ELR (cell line): ENCODE measurements around the gene PTX4.
A peak's percentile ranks its signal among the peaks of the same experiment; 100 is the strongest.
"Not testable (repeated sequence)": the region's sequence is repeated elsewhere in the genome, so short reads cannot be mapped to it uniquely, and the experiment has no call there.

Experiments
- DNase-seq: peaks from one replicate; pipeline ENCODE4 v3.0.0-alpha.2; 2015; ENCODE audit warnings: low read depth

The PTX4 gene

DNA sequence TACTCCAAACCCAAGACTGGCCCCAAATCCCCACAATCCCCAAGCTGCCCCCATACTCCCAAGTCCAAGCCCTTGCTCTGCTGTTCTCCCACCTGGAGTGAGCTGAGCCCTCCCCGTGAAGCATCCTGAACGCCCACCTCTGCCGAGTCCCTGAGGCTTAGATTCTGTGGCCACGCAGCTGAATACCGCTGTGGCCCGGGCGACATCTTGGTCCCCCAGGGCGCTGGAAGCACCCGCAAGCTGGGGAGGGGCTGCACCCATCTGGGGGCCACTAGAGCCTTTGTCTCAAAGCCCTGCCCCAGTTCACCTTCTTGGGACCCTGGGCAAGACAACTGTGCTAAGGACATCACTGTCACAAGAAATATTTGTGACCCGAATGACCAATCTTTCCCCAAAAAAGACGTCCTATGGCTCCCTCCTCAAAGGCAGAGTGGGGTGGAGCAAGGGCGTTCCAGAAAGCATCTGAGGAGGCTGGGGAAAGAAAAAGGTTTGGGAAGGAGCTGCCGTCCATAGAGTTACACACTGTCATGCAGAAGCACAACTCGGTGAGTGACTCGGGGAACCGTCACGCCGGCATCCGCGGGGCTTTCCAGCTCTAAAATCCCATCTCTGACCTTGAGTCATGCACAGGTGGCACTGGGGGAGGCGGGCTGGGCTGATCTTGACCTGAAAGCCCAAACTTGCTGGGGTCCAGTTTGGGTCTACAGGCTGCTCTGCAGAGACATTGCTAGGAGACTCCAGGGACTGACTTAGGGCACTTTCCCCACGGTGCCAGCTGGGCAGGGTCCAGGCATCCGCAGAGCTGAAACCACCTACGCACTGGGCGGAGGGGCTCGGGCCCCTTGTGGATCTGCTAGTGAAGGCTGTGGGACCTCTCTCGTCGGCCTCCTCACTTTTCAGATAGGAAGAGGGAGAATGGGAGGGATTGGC, 6.6 kb downstream of the PTX4 start:
- peak; percentile 76 for DNase-seq

DNA sequence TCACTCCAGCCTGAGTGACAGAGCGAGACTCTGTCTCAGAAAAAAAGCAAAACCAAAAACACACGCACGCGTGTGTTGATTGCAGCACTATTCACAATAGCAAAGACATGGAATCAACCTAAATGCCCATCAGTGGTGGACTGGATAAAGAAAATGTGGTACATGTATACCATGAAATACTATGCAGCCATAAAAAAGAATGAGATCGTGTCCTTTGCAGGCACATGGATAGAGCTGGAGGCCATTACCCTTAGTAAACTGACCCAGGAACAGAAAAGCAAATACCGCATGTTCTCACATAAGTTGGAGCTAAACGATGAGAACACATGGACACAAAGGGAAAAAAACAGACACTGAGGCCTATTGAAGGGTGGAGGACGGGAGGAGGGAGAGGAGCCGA, 9.8 kb downstream of the PTX4 start:
- not testable (repeated sequence) for DNase-seq

DNA sequence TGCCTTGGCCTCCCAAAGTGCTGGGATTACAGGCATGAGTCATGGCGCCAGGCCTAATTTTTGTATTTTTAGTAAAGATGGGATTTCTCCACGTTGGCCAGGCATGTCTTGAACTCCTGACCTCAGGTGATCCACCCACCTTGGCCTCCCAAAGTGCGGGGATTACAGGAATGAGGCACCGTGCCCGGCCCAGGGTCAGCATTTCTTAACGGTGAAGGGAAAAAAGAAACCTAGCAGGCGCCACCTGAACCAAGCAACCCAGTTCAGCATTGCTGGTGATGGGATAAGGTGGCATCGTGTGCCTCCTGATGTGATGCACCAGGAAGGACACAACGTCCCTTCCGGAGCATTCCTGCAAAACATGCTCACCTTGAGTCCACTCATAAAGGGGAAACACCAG, 11.7 kb downstream of the PTX4 start:
- no peak for DNase-seq

DNA sequence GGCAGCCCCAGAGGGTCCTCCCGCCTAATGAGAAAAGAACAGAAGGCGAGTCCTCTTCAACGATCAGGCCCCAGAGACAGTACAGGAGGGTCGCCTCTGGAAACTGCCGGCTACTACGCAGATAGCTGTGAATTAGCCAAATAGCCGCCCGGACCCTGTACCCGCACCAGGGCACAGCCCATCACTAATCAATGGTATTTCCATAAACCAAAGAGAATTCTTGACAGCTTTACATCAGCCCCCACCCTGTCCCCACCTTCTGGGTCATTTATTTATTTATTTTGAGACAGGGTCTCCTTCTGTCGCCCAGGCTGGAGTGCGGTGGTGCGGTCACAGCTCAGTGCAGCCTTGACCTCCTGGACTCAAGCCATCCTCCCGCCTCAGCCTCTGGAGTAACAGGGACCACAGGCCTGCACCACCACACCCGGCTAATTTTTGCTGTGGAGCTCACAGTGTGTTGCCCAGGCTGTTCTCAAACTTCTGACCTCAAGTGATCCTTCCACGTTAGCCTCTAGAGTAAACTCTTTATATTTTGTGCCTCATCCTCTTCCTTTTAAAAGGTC, 13.1 kb downstream of the PTX4 start:
- no peak for DNase-seq

DNA sequence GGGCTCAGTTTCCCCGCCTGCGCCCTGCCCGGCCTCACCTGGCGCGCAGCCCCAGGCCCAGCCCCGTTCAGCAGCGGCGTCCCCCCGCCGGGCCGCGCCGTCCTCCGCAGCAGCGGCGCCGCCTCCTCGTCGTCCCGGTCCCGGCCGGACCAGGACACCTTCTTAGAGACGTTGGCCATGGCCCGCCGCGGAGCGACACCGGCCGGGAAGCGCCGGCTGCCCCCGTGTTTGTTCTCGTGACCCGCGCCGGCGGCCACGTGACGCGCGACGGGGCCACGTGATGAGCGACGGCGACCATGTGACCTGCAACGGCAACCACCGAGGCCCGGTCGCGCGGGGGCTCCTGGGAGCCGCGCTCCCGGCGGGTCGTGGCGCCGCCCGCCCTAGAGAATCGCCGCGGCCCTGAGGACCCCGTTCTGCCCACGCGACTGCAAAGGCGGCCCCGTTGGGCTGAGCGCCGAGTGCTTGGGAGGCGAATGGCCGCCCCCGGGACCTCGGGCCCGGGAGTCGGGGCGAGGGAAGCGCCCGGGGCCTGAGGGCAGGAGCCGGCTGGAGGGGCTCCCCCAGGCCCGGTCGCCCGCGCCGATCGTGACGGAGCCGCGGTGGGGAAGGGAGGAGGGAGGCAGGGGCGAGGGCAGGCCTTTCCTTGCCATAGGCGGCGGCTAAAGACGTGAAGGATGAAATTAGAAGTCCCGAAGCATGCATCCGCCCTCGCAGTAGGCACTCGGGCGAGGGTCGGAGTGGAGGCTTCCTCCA, 13.8 kb downstream of the PTX4 start, which contains the start of gene CLCN7:
TSS of gene CLCN7 (minus strand) at position 233 of the 756 bp plus-strand sequence. CDS start at position 179, 54 bp downstream.
- DNase-seq: peak; percentile 83

DNA sequence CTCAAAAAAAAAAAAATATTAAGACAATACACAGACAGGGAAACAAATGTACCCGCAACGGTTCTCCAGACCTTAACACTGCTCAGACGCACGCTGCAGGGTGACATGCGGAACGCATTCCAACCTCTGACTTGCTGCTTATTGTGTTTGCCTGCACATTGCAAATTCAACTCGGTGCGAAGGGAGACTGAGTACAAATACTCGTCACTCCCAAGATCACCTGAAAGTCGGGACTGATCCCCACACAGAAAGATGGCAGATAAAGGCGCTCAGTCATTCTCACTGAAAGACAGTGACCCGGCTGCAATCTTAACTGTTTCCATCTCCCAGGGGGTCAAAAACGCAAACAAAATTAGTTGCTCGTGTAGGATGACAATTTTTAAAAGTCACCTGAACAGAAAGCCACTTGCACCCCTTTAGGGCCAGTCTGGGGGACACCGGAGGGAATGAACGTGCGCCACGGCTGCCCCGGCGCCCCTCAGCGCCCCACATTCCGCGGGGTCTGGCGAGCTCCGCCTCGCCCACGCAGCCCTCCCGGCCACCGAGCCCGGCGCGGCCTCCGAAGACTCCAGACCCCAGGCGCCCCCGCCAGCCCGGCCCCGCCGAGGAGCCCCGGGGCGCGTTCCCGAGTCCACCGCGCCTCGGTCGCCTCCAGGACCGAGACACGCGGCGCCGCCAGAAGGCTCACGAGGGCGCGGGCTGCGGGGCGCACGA, 14.5 kb downstream of the PTX4 start:
- peak; percentile 18 for DNase-seq

DNA sequence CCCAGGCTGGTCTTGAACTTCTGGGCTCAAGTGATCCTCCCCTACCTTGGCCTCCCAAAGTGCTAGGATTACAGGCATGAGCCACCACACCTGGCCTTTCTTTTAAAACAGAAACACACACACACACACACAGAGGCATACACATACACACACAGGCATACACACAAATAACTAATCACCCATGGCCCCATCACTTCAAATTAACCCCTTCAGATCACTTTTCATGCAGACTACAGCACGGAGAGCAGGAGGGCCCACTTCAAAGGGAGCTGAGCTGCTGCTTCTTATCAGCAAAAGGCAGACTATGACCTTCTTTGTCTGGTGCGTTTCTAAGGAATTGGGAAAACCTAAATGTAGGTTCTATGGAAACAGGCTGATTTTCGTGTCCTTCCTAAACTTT, 15.8 kb downstream of the PTX4 start:
- DNase-seq: no peak

DNA sequence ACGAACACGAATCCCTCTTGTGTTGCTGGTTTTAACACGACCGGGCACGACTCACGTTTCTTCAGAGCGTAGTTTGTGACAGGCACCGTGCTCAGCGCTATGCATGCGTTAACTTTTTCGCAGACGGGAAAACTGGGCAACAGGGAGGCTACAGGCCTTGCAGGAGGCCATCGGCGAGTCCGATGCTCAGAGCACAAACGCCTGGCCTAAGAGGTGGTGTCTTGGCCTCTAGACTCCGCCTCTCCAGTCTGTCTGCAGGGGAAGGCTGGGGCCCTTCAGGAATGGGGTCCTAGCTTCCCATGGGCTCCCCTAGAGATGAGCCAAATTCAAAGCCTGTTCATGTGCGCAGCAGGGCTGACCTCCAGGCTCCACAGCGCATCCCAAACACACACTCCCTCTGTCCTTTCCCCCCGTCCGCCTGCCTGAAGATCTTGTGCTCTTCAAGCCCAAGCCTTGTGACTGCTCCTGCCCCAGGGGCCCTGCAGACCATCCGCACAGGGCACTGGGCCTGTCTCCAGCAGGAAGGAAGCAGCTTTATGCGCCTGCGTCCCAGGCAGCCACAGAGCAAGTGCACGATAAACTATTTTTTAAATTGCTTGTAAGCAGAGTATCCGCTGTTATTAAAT, 17.1 kb downstream of the PTX4 start:
- DNase-seq: no peak

DNA sequence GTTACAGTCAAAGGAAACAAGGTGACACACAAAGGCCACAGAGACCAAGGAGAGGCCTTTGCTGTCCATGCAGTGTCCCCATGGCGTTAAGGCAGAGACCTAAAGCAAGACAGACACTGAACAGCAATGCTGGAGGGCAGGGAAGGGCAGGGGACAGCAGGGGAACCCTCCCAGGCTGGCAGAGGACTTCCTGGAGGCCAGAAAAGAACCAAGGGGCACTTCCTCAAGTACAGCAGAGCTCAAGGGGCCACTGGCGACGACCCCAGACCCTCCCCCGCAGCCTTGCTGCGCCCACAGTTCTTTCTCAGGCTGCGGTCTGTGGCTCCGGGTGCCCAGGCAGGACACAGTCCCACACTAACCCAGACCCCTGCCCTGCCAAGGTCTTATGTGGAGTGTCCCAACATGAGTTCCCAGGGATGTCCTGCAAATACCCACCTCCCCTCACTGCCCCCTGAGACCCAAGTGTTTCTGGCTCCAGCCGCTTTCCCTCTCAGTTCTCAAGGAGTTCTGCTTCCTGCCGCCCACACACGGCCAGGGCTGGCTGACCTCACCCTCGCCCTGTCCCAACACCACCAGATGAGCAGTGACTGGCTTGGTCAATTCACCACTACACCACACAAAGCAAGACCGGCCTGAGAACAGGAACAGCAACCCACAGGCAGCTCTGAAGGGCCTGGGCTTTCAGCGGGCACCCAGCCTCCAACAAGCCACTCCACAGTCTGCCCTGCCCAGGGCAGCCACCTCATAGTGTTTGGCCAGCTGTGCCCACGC, 18.1 kb downstream of the PTX4 start:
- peak; percentile 60 for DNase-seq

DNA sequence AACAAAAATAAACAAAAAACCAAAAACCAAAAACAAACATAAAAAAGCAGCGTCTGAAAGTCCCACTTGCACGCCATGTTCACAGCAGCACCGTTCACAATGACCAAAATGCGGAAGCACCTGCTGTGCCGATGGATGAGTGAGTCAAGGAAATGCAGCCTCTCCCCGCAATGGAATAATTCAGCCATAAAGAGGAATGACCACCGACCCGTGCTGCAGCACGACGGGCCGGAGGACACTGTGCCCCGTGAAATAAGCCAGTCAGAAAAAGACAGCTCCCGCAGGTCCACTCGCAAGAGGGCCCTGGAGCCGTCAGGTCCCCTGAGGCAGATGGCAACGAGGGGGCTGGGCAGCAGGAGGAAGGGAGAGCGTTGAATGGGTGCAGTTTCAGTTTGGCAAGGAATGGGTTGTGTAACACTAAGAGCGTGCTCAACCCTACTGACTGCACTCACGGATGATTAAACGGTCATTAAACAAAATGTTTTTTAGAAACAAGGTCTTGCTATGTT, 19.0 kb downstream of the PTX4 start:
- no peak for DNase-seq

DNA sequence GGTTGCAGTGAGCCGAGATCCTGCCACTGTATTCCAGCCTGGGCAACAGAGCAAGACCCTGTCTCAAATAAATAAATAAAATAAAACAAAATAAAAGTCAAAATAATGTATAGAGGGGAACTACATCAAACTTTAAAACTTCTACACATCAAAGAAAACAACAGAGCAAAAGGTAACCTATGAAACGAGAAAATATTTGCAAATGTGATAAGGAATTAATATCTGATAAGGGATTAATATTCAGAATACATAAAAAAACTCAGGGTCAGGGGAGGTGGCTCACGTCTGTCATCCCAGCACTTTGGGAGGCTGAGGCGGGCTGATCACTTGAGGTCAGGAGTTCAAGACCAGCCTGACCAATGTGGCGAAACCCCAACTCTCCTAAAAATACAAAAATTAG, 19.6 kb downstream of the PTX4 start:
- not testable (repeated sequence) for DNase-seq

DNA sequence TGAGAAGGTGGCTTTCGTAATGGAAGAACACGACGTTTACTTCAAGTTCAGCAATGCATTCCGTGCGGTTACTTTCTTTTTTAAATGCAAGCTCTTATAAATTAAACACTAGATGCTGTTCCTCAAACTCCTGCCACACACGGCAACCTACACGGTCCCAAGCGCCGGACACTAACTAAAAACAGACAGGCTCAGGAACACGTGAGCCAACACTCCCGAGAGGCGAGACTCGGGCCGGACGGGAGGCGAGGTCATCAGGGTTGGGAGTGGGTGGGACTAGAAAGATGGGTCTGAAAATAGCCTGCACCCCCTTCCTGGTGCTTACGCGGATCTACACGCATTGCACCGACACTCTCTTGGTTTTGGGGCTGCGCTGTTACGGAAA, 20.3 kb downstream of the PTX4 start:
- no peak for DNase-seq

DNA sequence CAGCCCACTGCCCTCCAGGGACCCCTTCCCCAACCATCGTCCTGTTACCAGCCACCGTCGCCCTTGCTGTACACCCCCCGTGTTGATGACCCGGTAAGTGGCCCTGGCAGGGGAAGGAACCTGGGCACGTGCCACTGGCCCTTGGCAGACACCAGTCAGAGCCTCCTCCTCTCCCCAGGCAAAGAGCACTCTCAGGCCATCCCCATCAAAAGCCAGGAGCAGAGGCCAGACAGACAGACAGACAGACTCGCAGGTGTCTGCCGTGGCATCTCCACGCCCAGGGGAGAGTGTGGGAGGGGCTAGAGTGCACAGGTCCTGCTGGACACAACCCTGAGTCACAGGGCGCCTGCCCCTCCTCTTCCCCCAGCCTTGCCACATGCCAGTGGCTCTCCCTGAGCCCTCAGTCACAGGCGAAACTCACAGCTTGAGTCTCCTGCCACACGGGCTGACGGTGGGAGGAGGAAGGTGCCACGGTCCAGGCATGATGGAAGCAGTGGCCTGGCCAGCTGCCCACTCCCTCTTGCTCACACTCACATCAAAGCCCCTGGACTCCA, 21.7 kb downstream of the PTX4 start:
- peak; percentile 9 for DNase-seq

DNA sequence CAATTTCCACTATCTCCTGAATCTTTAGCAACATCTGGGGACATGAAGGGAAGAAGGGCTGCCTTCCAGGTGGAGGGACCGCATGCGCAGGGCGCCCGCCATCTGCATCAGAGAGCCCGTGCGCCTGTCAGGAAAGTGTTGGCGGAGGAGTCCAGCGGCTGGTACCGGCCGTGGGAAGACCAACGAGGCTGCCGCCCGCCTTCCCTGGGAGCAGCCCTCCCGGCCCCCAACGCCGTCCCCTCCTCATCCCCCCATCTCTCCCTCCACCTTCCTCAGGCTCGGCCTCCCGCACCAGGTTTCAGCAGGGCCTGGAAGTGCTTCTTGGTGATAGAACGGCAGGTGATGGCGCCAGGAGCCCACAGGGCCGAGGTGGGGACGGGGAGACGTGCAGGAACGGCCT, 22.7 kb downstream of the PTX4 start:
- no peak for DNase-seq

DNA sequence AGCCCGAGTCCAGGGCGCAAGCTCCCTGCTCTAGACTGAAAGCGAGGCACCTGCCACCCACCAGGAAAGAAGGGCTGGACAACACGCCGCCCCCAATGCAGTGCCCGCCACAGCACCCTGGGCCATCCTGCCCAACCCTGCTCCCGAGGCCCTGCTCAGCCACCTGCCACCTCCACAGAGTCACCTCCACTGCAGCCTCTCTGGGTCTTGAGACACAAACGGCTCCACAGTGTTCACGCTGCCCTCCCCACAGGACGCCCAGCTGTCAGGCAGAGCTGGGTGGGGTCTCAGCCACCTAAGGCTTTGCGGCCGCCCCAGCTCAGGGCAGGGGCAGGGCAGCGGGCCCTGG, 23.2 kb downstream of the PTX4 start:
- DNase-seq: no peak

DNA sequence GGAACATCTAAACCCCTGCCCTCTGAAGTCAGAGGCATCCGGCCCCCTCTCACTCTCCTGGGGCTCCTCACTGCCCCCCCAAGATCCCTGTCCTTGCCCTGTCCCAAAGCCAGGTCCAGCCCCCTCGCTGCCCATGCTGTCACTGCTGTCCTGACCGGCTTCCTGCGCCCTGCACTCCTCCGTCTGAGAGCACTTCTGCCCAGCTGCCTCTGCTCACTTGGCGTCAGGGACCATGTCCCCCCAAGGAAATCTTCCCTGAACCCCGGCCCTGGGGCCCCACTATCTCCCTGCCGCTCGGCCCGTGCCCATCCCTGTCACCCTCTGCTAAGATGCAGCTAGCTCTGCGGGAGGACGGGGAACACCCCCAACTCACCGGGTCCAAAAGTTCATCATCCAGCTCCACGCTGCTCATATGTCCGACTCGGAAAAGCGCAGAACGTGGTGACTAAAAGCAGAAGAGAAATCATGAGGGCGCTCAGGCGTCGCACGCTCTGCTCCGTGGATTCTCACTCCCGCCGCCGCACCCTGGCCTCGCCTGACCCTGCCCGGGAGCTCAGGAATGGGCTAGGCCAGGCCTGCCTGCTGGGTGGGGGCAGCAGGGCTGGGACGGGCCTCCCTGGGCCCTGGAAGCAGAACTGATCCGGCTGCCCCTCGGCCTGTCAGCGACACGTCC, 23.7 kb downstream of the PTX4 start:
- no peak for DNase-seq

DNA sequence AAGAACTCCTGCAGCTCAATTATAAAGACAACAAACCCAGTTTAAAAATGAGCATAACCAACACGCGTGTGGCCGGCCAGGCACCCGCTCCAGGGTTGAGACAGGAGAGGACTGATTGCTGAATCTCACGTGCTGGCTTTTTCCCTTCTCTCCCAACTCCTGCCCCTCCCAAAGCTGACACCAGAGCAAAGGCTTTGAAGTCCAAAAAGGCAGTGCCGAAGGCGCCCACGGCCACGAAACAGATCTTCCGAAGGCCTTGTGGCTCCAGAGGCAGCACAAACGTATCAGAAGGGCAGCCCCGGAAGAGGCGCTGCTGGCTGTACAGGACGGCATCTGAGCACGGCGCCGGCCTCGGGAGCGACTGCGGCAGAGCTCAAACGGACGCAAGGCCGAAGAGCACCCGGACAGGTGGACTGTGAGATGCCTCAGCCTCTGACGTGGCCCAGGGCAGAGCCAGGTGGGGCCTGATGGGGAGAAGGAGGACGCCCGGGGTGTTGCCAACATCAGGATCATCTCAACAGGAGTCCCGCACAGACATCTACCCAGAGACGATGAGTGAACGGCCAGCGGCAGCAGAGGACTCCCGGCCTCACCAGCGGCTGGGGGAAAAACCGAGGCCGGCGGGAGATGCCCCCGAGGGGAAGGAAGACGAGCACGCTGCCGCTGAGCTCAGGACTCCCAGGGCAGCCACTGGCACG, 24.4 kb downstream of the PTX4 start:
- DNase-seq: no peak

DNA sequence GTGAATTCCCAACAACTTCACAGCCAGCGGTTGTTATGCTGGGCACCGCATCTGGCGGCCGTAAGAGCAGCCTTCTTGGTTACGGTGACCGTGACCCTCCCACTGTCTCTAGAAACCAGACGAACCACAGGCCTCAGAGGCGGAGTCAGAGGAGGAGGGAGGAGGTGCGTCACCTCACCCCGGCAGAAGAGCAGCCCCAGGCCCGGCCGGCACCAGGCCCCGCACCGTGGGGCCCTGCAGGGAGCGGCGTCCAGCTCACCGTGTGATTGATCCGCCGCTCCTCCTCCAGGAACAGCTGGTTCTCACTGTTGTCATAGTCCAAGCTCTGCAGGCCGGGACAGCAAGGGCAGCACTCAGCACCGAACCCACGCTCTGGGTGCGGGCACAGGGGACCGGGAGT, 27.6 kb downstream of the PTX4 start:
- no peak for DNase-seq

DNA sequence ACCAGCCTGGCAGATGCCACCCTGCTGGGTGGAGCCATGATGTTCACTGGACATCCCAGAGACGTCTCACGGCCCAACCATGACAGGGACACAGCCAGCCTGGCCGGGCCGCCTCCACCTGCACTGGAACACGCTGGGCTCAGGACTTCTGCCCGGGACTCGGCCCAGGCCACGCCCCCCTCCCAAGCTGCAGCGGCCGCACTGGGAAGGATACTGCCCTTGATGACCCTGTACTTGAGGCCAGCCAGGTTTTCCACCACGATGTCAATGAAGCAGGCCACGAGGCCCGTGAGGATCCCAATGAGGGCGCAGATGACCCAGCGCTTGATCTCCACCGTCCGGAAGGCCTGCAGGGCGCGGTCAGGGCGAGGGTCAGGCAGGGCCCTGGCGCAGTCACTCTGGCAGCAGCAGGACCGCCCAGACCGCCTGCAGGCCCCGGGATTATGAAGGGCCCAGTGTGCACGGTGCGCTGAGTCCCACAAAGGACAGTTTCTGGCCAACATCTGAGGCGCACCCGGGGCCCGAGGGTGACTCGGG, 28.1 kb downstream of the PTX4 start:
- DNase-seq: no peak
